Activated naive CD8-positive, alpha-beta T cell treated with anti-CD3 and anti-CD28 coated beads, Interleukin-2, amount 50 U/mL, for 16 hours (primary cell): Measurements from ENCODE around the gene SEC63.
"Not testable (repeated sequence)": the region's sequence is repeated elsewhere in the genome, so short reads cannot be mapped to it uniquely, and the experiment has no call there.

Source experiments
- DNase-seq: peaks from one replicate; pipeline ENCODE4 v3.0.0-alpha.2; 2020; ENCODE audit warnings: low read depth, low spot score

SEC63 gene

GRCh38 chr6:107860963-107861362, 97.0 kb downstream of the SEC63 start:
- not testable (repeated sequence) for DNase-seq

- DNase-seq: not testable (repeated sequence)
Measured at GRCh38 chr6:107860144-107860543, 97.9 kb downstream of the SEC63 start.

GRCh38 chr6:107853230-107853629, 104.8 kb downstream of the SEC63 start:
- DNase-seq: no peak

GRCh38 chr6:107849325-107849724, 108.7 kb downstream of the SEC63 start:
- no peak for DNase-seq

- peak; percentile 54 for DNase-seq
Measured at GRCh38 chr6:107847844-107848802, 109.9 kb downstream of the SEC63 start.

GRCh38 chr6:107846262-107846795, 111.7 kb downstream of the SEC63 start:
- DNase-seq: no peak

- DNase-seq: no peak
Measured at GRCh38 chr6:107845777-107846176, 112.2 kb downstream of the SEC63 start.

- no peak for DNase-seq
Measured at GRCh38 chr6:107843400-107843799, 114.6 kb downstream of the SEC63 start.

- DNase-seq: no peak
Measured at GRCh38 chr6:107841275-107841670, 116.7 kb downstream of the SEC63 start.

- DNase-seq: no peak
Measured at GRCh38 chr6:107840636-107841274, 117.3 kb downstream of the SEC63 start.

- no peak for DNase-seq
Measured at GRCh38 chr6:107833136-107833535, 124.9 kb downstream of the SEC63 start.

- DNase-seq: no peak
Measured at GRCh38 chr6:107832151-107833056, 125.6 kb downstream of the SEC63 start.

GRCh38 chr6:107830060-107830459, 127.9 kb downstream of the SEC63 start:
- DNase-seq: no peak

GRCh38 chr6:107827541-107827940, 130.5 kb downstream of the SEC63 start:
- no peak for DNase-seq

GRCh38 chr6:107823047-107823557, 134.9 kb downstream of the SEC63 start:
- DNase-seq: peak; percentile 37

- DNase-seq: peak; percentile 49
Measured at GRCh38 chr6:107822176-107823046, 135.6 kb downstream of the SEC63 start.

GRCh38 chr6:107821591-107821990, 136.4 kb downstream of the SEC63 start:
- DNase-seq: no peak

- DNase-seq: peak; percentile 17
Measured at GRCh38 chr6:107820338-107821261, 137.4 kb downstream of the SEC63 start.

- no peak for DNase-seq
Measured at GRCh38 chr6:107819964-107820337, 138.1 kb downstream of the SEC63 start.
